ENCODE measurements around the gene TDRKH. TPM values are rescaled to one million over a fixed set of nuclear protein-coding genes. Genes with fewer than 3 reads are reported as not detected.
A peak's percentile ranks its signal among the peaks of the same experiment; 100 is the strongest.

Gene TDRKH
- total RNA-seq, 1 experiment from 2014 or later = 11.1 TPM

DNA sequence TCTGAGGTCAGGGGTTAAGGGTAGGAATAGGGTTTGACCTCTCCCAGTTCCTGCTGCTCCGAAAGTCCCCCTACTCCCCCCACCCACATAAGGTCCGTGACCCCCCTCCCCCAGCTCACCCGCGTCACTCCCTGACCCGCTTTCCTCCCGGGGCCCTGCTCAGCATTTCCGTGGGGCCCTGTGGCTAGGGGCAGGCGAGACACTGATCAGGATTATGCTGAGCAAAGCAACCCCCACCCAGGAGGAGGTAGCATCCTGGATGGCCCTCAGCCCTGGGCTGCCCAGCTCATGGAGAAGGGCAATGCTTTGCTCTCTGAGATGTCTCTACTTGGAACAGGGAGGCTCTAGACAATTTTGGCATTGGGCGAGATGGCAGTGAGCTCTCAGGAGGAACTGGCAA is 37.6 kb upstream of the TDRKH start:
- no TSS peak for BruUV-seq (replicated peaks)
- DNase-seq (ENCODE audit: low read depth, low spot score) (no peak), ATAC-seq (no peak)
- Histone ChIP-seq H3K4me1 (ENCODE audit: control insufficient read depth in 1 of 2, insufficient read depth in 2 of 2, low read length in 2 of 2) (peaks cover 23 to 48% of the 10 kb centered on the region in 2 experiments), H3K36me3 (ENCODE audit: control insufficient read depth in 1 of 2, insufficient read depth in 2 of 2, low read length in 2 of 2) (no peaks in the 10 kb centered on the region), H3K79me2 (ENCODE audit: insufficient read depth, low read length) (no peaks in the 10 kb centered on the region), H3K4me2 (ENCODE audit: low read length) (no peak overlapping the region), H2AFZ (ENCODE audit: low read depth, low read length, poor library complexity, severe bottlenecking) (no peak overlapping the region), H3K4me3 (replicated peaks in 1 of 2; ENCODE audit: low read depth in 1 of 2, low read length in 2 of 2) (no peak overlapping the region), H4K20me1 (ENCODE audit: insufficient read depth) (no peaks in the 10 kb centered on the region), H3K27me3 (ENCODE audit: insufficient read depth, low read length) (no peaks in the 10 kb centered on the region), H3K9me2 (ENCODE audit: insufficient read depth) (no peaks in the 10 kb centered on the region), H3K9ac (ENCODE audit: low read length) (no peak overlapping the region), H3K27ac (ENCODE audit: low read depth, low read length) (no peak overlapping the region), H3K9me3 (ENCODE audit: control insufficient read depth in 1 of 2, insufficient read depth in 1 of 2, low read depth in 1 of 2, low read length in 2 of 2) (no peaks in the 10 kb centered on the region)
- POLR2A ChIA-PET = no interaction called here
- CTCF ChIA-PET = interaction anchor here (1.5 kb wide), 1 partner anchor 9 kb away, joined by 3 read pairs; no protein-coding TSS in a partner anchor
- no peak for TF ChIP-seq POLR2AphosphoS5 (IDR thresholded peaks at IDR 0.05; ENCODE audit: low read depth, low read length)
- TF ChIP-seq EZH2 (IDR thresholded peaks at IDR 0.05) = no peak
- TF ChIP-seq EZH2phosphoT487 (IDR thresholded peaks at IDR 0.05; ENCODE audit: borderline replicate concordance) = no peak
- TF ChIP-seq, protein P1, sequence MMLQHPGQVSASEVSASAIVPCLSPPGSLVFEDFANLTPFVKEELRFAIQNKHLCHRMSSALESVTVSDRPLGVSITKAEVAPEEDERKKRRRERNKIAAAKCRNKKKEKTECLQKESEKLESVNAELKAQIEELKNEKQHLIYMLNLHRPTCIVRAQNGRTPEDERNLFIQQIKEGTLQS (IDR thresholded peaks at IDR 0.05) = no peak
- no peak for TF ChIP-seq EGR1 (IDR thresholded peaks at IDR 0.05; ENCODE audit: low read depth)
- no peak for TF ChIP-seq SP1 (IDR thresholded peaks at IDR 0.05; ENCODE audit: low read depth)
- TF ChIP-seq, protein P2, sequence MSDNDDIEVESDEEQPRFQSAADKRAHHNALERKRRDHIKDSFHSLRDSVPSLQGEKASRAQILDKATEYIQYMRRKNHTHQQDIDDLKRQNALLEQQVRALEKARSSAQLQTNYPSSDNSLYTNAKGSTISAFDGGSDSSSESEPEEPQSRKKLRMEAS (IDR thresholded peaks at IDR 0.05) = no peak
- TF ChIP-seq FOSL1 (IDR thresholded peaks at IDR 0.05; ENCODE audit: low read depth) = no peak
- TF ChIP-seq SIN3A (IDR thresholded peaks at IDR 0.05; ENCODE audit: low read depth) = no peak
- intact Hi-C loops (cut with micrococcal nuclease) = no loop called here
- RAD21 ChIA-PET (ENCODE audit: low non-redundant PET in 1 of 2, low total read pairs in 2 of 2, uncharacterized antibody in 2 of 2, unreplicated experiment in 2 of 2) = no interaction called here

DNA sequence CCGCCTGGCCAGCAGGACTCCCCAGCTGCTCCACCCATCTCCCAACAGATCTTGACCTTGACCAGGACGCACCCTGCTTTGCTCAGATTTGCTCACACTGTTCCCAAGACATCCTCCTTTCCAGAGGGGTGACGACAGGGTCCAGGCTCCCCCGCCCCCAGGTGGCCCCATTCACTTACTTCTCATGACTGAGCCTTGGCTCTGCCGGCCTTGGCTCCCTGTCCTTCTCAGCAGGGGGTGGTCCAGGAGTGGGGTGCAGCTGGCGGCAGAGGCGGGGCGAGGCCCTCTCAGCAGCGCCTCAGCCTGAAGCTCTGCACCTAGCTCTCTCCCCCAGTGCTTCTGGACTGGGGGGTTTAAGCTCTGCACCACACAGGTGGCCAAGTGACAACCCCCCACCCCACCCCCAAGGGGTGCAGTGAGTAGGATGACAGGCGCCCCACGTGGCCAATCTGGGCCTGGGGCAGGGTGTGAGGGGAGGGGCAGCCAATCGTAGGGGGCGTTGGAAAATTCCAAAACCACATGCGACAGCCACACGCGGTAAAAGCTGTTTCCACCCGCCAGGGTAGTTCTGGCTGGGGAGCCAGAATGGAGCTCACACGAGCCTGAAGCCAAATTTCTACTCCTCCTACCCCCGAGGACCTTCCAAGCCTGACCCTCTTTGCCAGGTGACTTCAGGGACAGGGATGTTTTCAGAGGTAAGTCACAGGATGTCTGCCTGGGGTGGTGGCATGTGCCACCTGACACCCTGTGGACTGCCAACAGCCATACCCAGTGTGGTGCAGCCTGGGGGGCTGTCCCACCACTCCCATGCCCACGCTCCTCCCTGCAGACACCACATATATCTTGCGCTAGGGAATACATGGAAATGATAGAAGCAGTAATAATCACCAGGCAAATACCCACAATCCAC is 35.7 kb upstream of the TDRKH start:
- Histone ChIP-seq H4K20me1 (ENCODE audit: insufficient read depth) (no peaks in the 10 kb centered on the region), H3K9me3 (ENCODE audit: control insufficient read depth in 1 of 2, insufficient read depth in 1 of 2, low read depth in 1 of 2, low read length in 2 of 2) (no peaks in the 10 kb centered on the region), H3K4me2 (ENCODE audit: low read length) (0 out of 2 replicates have a peak overlapping the region, but pooled peaks have one; percentile 17), H2AFZ (ENCODE audit: low read depth, low read length, poor library complexity, severe bottlenecking) (no peak overlapping the region), H3K9ac (ENCODE audit: low read length) (no peak overlapping the region), H3K36me3 (ENCODE audit: control insufficient read depth in 1 of 2, insufficient read depth in 2 of 2, low read length in 2 of 2) (no peaks in the 10 kb centered on the region), H3K9me2 (ENCODE audit: insufficient read depth) (no peaks in the 10 kb centered on the region), H3K27ac (ENCODE audit: low read depth, low read length) (no peak overlapping the region), H3K27me3 (ENCODE audit: insufficient read depth, low read length) (no peaks in the 10 kb centered on the region), H3K79me2 (ENCODE audit: insufficient read depth, low read length) (no peaks in the 10 kb centered on the region), H3K4me1 (ENCODE audit: control insufficient read depth in 1 of 2, insufficient read depth in 2 of 2, low read length in 2 of 2) (peaks cover 14 to 30% of the 10 kb centered on the region in 2 experiments), H3K4me3 (replicated peaks in 1 of 2; ENCODE audit: low read depth in 1 of 2, low read length in 2 of 2) (no peak overlapping the region)
- RAD21 ChIA-PET (ENCODE audit: low non-redundant PET in 1 of 2, low total read pairs in 2 of 2, uncharacterized antibody in 2 of 2, unreplicated experiment in 2 of 2) = no interaction called here
- ATAC-seq = no peak
- no peak for DNase-seq (ENCODE audit: low read depth, low spot score)
- POLR2A ChIA-PET = no interaction called here
- intact Hi-C loops (cut with micrococcal nuclease) = no loop called here
- no TSS peak for BruUV-seq (replicated peaks)
- CTCF ChIA-PET = no interaction called here
- TF ChIP-seq EZH2phosphoT487 (IDR thresholded peaks at IDR 0.05; ENCODE audit: borderline replicate concordance) = no peak
- no peak for TF ChIP-seq CEBPB (IDR thresholded peaks at IDR 0.05; ENCODE audit: low read depth)
- TF ChIP-seq, protein P3, sequence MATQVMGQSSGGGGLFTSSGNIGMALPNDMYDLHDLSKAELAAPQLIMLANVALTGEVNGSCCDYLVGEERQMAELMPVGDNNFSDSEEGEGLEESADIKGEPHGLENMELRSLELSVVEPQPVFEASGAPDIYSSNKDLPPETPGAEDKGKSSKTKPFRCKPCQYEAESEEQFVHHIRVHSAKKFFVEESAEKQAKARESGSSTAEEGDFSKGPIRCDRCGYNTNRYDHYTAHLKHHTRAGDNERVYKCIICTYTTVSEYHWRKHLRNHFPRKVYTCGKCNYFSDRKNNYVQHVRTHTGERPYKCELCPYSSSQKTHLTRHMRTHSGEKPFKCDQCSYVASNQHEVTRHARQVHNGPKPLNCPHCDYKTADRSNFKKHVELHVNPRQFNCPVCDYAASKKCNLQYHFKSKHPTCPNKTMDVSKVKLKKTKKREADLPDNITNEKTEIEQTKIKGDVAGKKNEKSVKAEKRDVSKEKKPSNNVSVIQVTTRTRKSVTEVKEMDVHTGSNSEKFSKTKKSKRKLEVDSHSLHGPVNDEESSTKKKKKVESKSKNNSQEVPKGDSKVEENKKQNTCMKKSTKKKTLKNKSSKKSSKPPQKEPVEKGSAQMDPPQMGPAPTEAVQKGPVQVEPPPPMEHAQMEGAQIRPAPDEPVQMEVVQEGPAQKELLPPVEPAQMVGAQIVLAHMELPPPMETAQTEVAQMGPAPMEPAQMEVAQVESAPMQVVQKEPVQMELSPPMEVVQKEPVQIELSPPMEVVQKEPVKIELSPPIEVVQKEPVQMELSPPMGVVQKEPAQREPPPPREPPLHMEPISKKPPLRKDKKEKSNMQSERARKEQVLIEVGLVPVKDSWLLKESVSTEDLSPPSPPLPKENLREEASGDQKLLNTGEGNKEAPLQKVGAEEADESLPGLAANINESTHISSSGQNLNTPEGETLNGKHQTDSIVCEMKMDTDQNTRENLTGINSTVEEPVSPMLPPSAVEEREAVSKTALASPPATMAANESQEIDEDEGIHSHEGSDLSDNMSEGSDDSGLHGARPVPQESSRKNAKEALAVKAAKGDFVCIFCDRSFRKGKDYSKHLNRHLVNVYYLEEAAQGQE (IDR thresholded peaks at IDR 0.05; ENCODE audit: low read depth) = no peak
- TF ChIP-seq, protein P4, sequence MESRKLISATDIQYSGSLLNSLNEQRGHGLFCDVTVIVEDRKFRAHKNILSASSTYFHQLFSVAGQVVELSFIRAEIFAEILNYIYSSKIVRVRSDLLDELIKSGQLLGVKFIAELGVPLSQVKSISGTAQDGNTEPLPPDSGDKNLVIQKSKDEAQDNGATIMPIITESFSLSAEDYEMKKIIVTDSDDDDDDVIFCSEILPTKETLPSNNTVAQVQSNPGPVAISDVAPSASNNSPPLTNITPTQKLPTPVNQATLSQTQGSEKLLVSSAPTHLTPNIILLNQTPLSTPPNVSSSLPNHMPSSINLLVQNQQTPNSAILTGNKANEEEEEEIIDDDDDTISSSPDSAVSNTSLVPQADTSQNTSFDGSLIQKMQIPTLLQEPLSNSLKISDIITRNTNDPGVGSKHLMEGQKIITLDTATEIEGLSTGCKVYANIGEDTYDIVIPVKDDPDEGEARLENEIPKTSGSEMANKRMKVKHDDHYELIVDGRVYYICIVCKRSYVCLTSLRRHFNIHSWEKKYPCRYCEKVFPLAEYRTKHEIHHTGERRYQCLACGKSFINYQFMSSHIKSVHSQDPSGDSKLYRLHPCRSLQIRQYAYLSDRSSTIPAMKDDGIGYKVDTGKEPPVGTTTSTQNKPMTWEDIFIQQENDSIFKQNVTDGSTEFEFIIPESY (IDR thresholded peaks at IDR 0.05; ENCODE audit: extremely low read depth, insufficient replicate concordance, low read length) = no peak
- TF ChIP-seq POLR2A (IDR thresholded peaks at IDR 0.05; ENCODE audit: borderline replicate concordance, extremely low read depth, insufficient read depth, insufficient read length) = no peak
- TF ChIP-seq ZFX (IDR thresholded peaks at IDR 0.05) = no peak
- no peak for TF ChIP-seq EZH2 (IDR thresholded peaks at IDR 0.05)
- no peak for TF ChIP-seq EGR1 (IDR thresholded peaks at IDR 0.05; ENCODE audit: low read depth)

Data from HCT116 (cell line).